ENCODE results near the gene RNF34. TPM values are rescaled to one million over a fixed set of nuclear protein-coding genes. Genes with fewer than 3 reads are reported as not detected.

The RNF34 gene
- polyA plus RNA-seq, 1 of the 3 experiments (the other 2 are of a cell fraction): 29.4 TPM

DNA sequence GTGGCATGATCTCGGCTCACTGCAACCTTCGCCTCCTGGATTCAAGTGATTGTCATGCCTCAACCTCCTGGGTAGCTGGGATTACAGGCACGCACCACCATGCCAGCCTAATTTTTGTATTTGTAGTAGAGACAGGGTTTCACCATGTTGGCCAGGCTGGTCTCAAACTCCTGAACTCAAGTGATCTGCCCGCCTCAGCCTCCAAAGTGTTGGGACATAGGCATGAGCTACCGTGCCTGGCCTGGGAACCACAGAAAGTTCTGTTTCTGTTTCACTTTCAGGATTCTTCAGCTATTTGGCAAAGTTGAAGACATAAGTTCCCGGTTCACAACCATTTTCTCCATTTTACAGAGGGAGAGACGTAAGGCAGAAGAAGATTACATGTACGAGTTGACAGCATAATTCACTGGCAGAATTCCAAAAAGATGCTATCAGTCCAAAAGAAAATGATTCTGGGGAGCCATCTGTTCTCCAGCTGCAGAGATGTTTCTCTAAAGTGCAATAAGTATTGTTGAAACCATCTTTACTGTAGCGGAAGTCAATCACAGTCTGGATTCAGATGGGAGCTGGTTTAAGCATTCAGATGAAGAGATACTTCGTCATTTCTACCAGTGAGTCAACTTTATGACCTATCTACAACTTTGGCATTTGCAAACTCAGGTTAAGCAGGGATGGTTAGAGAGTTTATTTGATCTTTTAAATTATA is 8.1 kb upstream of the RNF34 start (continued):
- TF ChIP-seq, protein P1, sequence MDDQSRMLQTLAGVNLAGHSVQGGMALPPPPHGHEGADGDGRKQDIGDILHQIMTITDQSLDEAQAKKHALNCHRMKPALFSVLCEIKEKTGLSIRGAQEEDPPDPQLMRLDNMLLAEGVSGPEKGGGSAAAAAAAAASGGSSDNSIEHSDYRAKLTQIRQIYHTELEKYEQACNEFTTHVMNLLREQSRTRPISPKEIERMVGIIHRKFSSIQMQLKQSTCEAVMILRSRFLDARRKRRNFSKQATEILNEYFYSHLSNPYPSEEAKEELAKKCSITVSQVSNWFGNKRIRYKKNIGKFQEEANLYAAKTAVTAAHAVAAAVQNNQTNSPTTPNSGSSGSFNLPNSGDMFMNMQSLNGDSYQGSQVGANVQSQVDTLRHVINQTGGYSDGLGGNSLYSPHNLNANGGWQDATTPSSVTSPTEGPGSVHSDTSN (IDR thresholded peaks at IDR 0.05): peak; percentile 86
- TF ChIP-seq TCF12 (IDR thresholded peaks at IDR 0.05) (peak; percentile 99), ELF1 (IDR thresholded peaks at IDR 0.05) (0 out of 2 replicates have a peak, but pooled peaks have one; percentile 30), EP300 (IDR thresholded peaks at IDR 0.05; ENCODE audit: borderline replicate concordance in 1 of 2, low read depth in 1 of 2, low read length in 1 of 2) (peak; percentile 36 to 85; a peak in 3 of 4 replicates), SIN3A (IDR thresholded peaks at IDR 0.05; ENCODE audit: borderline replicate concordance, low read depth, low read length) (no peak), GATA2 (CRISPR knock-in tag; IDR thresholded peaks at IDR 0.05) (peak; percentile 94), RXRA (IDR thresholded peaks at IDR 0.05; ENCODE audit: borderline replicate concordance, low read depth) (peak; percentile 25; the same call in 1 of the 2 replicates), FOXJ3 (CRISPR knock-in tag; IDR thresholded peaks at IDR 0.05) (peak; percentile 67; the same call in 1 of the 2 replicates), NRF1 (IDR thresholded peaks at IDR 0.05; ENCODE audit: low read depth, low read length) (no peak), TAF1 (IDR thresholded peaks at IDR 0.05; ENCODE audit: borderline replicate concordance, low read depth, low read length) (no peak)
- TF ChIP-seq, protein P2, sequence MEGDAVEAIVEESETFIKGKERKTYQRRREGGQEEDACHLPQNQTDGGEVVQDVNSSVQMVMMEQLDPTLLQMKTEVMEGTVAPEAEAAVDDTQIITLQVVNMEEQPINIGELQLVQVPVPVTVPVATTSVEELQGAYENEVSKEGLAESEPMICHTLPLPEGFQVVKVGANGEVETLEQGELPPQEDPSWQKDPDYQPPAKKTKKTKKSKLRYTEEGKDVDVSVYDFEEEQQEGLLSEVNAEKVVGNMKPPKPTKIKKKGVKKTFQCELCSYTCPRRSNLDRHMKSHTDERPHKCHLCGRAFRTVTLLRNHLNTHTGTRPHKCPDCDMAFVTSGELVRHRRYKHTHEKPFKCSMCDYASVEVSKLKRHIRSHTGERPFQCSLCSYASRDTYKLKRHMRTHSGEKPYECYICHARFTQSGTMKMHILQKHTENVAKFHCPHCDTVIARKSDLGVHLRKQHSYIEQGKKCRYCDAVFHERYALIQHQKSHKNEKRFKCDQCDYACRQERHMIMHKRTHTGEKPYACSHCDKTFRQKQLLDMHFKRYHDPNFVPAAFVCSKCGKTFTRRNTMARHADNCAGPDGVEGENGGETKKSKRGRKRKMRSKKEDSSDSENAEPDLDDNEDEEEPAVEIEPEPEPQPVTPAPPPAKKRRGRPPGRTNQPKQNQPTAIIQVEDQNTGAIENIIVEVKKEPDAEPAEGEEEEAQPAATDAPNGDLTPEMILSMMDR (IDR thresholded peaks at IDR 0.05): no peak

DNA sequence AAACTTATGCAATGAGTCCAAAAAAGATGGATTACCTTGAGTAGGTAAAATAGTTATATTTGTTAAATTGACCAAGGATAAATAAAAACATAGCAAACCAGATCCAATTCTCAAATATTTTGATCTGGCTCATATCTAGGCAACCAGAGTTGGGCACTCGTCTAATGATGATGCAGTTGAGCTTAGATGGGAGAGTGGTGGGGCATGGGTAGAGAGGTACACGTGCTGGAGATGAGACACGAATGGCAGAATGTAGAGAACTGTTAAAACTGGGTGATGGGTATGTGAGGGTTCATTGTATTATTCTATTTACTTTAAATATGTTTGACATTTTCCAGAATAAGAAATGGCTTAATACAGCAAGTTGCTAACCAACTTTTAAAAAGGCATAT is 7.6 kb upstream of the RNF34 start:
- H3K9me2 ChIP-seq: no peaks in the 10 kb centered on the region
- CTCF ChIA-PET: interaction anchor here (1.1 to 1.2 kb wide), 2 partner anchors 51 to 56 kb away, joined by 5 to 7 read pairs; no protein-coding TSS in a partner anchor
- peaks cover 6% of the 10 kb centered on the region for H3F3A ChIP-seq (replicated peaks; ENCODE audit: insufficient read depth)
- WGBS (ENCODE audit: low lambda C conversion rate): 23% methylated on average over 3 of the region's 3 CpGs
- H3K4me3 ChIP-seq (ENCODE audit: low read depth in 2 of 2, low read length in 1 of 2): peak overlapping the region in 1 of 2 experiments; percentile 8; a peak in 2 of 4 replicates
- H3K27me3 ChIP-seq (ENCODE audit: insufficient read depth): no peaks in the 10 kb centered on the region
- peak; percentile 52 for DNase-seq
- no peaks in the 10 kb centered on the region for H3K9me3 ChIP-seq
- POLR2A ChIA-PET: interaction anchor here (0.9 to 2.1 kb wide), 2 partner anchors 8 to 40 kb away, joined by 3 to 8 read pairs; partner anchors contain the start of gene RNF34
- H3K9ac ChIP-seq: no peak overlapping the region
- H2AFZ ChIP-seq (ENCODE audit: low read depth): peak overlapping the region; percentile 60; the same call in 1 of the 2 replicates
- H3K79me2 ChIP-seq (ENCODE audit: insufficient read depth): no peaks in the 10 kb centered on the region
- peaks cover 0 to 5% of the 10 kb centered on the region in 2 experiments; a peak in 2 of 4 replicates for H3K4me1 ChIP-seq (ENCODE audit: control insufficient read depth in 1 of 2, insufficient read depth in 2 of 2, low read depth in 1 of 2, low read length in 1 of 2)
- peak overlapping the region; percentile 71 to 73 for H3K27ac ChIP-seq (ENCODE audit: low read depth in 2 of 2, low read length in 1 of 2)
- H3K4me2 ChIP-seq: peak overlapping the region; percentile 33
- H4K20me1 ChIP-seq (ENCODE audit: insufficient read depth): no peaks in the 10 kb centered on the region
- H3K36me3 ChIP-seq (replicated peaks in 1 of 2; ENCODE audit: control insufficient read depth in 1 of 2, insufficient read depth in 2 of 2, low read length in 1 of 2): no peaks in the 10 kb centered on the region
- TF ChIP-seq, protein P3, sequence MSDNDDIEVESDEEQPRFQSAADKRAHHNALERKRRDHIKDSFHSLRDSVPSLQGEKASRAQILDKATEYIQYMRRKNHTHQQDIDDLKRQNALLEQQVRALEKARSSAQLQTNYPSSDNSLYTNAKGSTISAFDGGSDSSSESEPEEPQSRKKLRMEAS (IDR thresholded peaks at IDR 0.05; ENCODE audit: low read depth): no peak
- TF ChIP-seq EP300 (IDR thresholded peaks at IDR 0.05; ENCODE audit: borderline replicate concordance in 1 of 2, low read depth in 1 of 2, low read length in 1 of 2) (no peak), MXI1 (IDR thresholded peaks at IDR 0.05; ENCODE audit: low read depth, low read length) (peak; percentile 24; the same call in 1 of the 2 replicates), SIN3A (IDR thresholded peaks at IDR 0.05; ENCODE audit: borderline replicate concordance, low read depth, low read length) (no peak), YY1 (IDR thresholded peaks at IDR 0.05; ENCODE audit: low read depth) (no peak)
- TF ChIP-seq, protein P1 (IDR thresholded peaks at IDR 0.05): no peak
